HepG2 (cell line): ENCODE measurements around the gene SUPT6H. TPM values are rescaled to one million over a fixed set of nuclear protein-coding genes. Genes with fewer than 3 reads are reported as not detected.

Source experiments
- ATAD3A ChIP-seq: sonication (generic); formaldehyde crosslinking; IDR thresholded peaks from 2 replicates; pipeline ENCODE4 v1.4.0; 2020; ENCODE audit warnings: missing genetic modification reagents
- CENPX ChIP-seq: sonication (generic); formaldehyde crosslinking; IDR thresholded peaks from 2 replicates; pipeline ENCODE4 v1.9.0; 2021; ENCODE audit warnings: mild to moderate bottlenecking, missing genetic modification reagents, moderate library complexity
- DR1 ChIP-seq: sonication (generic); formaldehyde crosslinking; IDR thresholded peaks from 2 replicates; pipeline ENCODE4 v1.8.0; 2021; ENCODE audit warnings: mild to moderate bottlenecking, missing genetic modification reagents, inconsistent platforms
- ETV6 ChIP-seq: sonication (generic); formaldehyde crosslinking; conservative IDR thresholded peaks from 2 replicates; pipeline ENCODE4 v1.4.0; 2020; ENCODE audit warnings: missing genetic modification reagents
- FOXK1 ChIP-seq: sonication (generic); formaldehyde crosslinking; IDR thresholded peaks from 2 replicates; pipeline ENCODE4 v1.4.0; 2020; ENCODE audit warnings: low read depth, missing genetic modification reagents, borderline replicate concordance
- GATAD2A ChIP-seq: IDR thresholded peaks from 2 replicates; pipeline ENCODE4 v1.6.1; 2016
- GTF3A ChIP-seq: sonication (generic); formaldehyde crosslinking; conservative IDR thresholded peaks from 2 replicates; pipeline ENCODE4 v1.4.0; 2020; ENCODE audit warnings: mild to moderate bottlenecking, missing genetic modification reagents
- HDAC1 ChIP-seq: sonication (generic); formaldehyde crosslinking; IDR thresholded peaks from 2 replicates; pipeline ENCODE4 v1.5.1; 2020; ENCODE audit warnings: mild to moderate bottlenecking, missing genetic modification reagents
- HOXA5 ChIP-seq: sonication (generic); formaldehyde crosslinking; IDR thresholded peaks from 2 replicates; pipeline ENCODE4 v1.4.0; 2020; ENCODE audit warnings: missing genetic modification reagents
- IKZF1 ChIP-seq: fragments of 450-650 bp; IDR thresholded peaks from 2 replicates; pipeline ENCODE4 v1.7.1; 2016
- KDM6A ChIP-seq: IDR thresholded peaks from 2 replicates; pipeline ENCODE4 v1.6.1; 2016; ENCODE audit warnings: low read depth
- MIER2 ChIP-seq: IDR thresholded peaks from 2 replicates; pipeline ENCODE4 v1.6.1; 2016; ENCODE audit warnings: missing biosample characterization, missing genetic modification reagents
- NFE2L1 ChIP-seq: sonication (generic); formaldehyde crosslinking; IDR thresholded peaks from 2 replicates; pipeline ENCODE4 v1.4.0; 2020; ENCODE audit warnings: missing genetic modification reagents, mild to moderate bottlenecking, borderline replicate concordance
- SRF ChIP-seq: IDR thresholded peaks from 2 replicates; pipeline ENCODE4 v1.6.1; 2011; ENCODE audit warnings: mild to moderate bottlenecking, low read depth, low read length, moderate library complexity
- SYNCRIP ChIP-seq: fragments of 200-400 bp; formaldehyde crosslinking; IDR thresholded peaks from 2 replicates; pipeline ENCODE4 v1.6.1; 2018; ENCODE audit warnings: mild to moderate bottlenecking, low read depth, low read length; ENCODE audit not compliant: insufficient read depth
- ZHX2 ChIP-seq, 2 experiments: sonication (generic) in 1 of 2; formaldehyde crosslinking in 1 of 2; IDR thresholded peaks; 2 replicates each; pipeline versions ENCODE4 v1.6.1 to v1.9.0; 2014 to 2022; ENCODE audit warnings: antibody characterized with exemption in 1 of 2, borderline replicate concordance in 1 of 2, inconsistent platforms in 1 of 2, low read depth in 1 of 2, missing genetic modification reagents in 1 of 2
- ZNF263 ChIP-seq: sonication (generic); formaldehyde crosslinking; IDR thresholded peaks from 2 replicates; pipeline ENCODE4 v1.4.0; 2020; ENCODE audit warnings: missing genetic modification reagents
- ZNF510 ChIP-seq: sonication (generic); formaldehyde crosslinking; IDR thresholded peaks from 2 replicates; pipeline ENCODE4 v1.4.0; 2020; ENCODE audit warnings: low read depth, mild to moderate bottlenecking, missing genetic modification reagents
- ZNF878 ChIP-seq: sonication (generic); formaldehyde crosslinking; IDR thresholded peaks from 2 replicates; pipeline ENCODE4 v1.8.1; 2023; ENCODE audit warnings: mild to moderate bottlenecking, missing genetic modification reagents, moderate library complexity
- polyA plus RNA-seq, 8 experiments: library from polyadenylated mRNA; depleted of rRNA in 3 of 8; stranded (reverse) in 7 of 8; unstranded in 1 of 8; fragments of >200 nt; fragmentation: Illumina TruSeq in 4 of 8; extraction: Trizol in 4 of 8; gene quantifications; 2 replicates each; pipeline versions ENCODE4 v1.2.1 to v1.2.3, GENCODE V29; 2011 to 2016; ENCODE audit warnings: low read depth in 4 of 8, missing spikeins in 1 of 8, mixed read lengths in 1 of 8; ENCODE audit not compliant: insufficient read depth in 1 of 8
- total RNA-seq, 5 experiments: library from RNA; depleted of rRNA; stranded (reverse); fragments of >200 nt; fragmentation: Illumina TruSeq; extraction: Trizol; gene quantifications; 2 replicates each; pipeline ENCODE4 v1.2.3, GENCODE V29; 2016; ENCODE audit warnings: low read depth in 1 of 5
- TF ChIP-seq, protein P1 (sequence below): sonication (generic); formaldehyde crosslinking; IDR thresholded peaks from 2 replicates; pipeline ENCODE4 v1.5.0; 2020; ENCODE audit warnings: mild to moderate bottlenecking, missing genetic modification reagents, moderate library complexity
- TF ChIP-seq, protein P2 (sequence below): sonication (generic); IDR thresholded peaks from 2 replicates; pipeline ENCODE4 v1.6.1; 2016; ENCODE audit warnings: low read depth, borderline replicate concordance
- TF ChIP-seq, protein P3 (sequence below): IDR thresholded peaks from 2 replicates; pipeline ENCODE4 v1.6.1; 2016; ENCODE audit warnings: missing genetic modification reagents, missing compliant biosample characterization

SUPT6H gene
- total and polyA plus RNA-seq, 2 of the 13 experiments (the other 11 are each of a cell fraction or from before 2014, with no cell fraction given): 32.7 to 39.9 TPM

DNA sequence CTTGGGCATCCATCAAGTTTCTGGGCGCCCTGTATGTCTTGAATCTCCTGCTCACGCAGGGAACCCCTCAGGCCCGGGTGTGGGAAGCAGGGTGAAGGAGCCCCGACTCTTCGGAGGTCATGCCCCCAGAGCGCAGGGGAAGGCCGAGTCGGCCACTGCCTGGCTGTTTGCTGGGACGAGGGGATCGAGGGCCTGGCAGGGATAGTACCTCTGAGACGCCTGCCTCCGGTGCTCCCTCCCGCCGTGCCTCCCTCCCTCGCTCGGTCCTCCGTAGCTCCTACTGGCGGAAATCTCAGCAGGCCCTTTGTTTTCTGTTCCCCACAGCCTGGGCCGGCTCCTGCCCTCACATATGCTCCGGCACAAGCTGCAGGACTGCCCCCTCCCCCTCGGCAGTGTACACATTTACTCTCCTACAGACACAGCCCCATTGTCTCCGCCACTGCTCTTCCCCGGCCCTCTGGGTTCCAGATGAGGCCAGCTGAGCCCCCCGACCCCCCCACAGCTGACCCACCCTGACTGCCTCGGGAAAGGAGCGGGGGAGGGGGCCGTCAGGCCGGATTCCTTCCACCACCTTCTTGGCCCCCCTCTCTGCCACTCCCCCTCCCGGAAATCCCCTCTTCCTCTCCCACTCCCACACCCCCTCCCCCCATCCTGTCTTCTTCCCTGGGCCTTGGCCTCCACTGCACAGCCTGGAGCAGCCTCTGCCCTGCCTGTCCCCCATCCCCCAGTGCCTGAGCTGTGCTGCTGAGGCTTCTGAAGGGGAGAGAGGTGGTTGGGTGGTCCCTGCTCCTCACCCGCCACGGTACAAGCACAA lies 83.2 kb downstream of the SUPT6H start (continued):
- TF ChIP-seq CENPX (no peak), ZHX2 (IDR thresholded peaks at IDR 0.05; ENCODE audit: low read depth) (no peak), ZHX2 (CRISPR knock-in tag; IDR thresholded peaks at IDR 0.05; ENCODE audit: borderline replicate concordance) (no peak), MIER2 (no peak), ETV6 (CRISPR knock-in tag) (no peak), DR1 (CRISPR knock-in tag) (peak; percentile 58; the same call in 1 of the 2 replicates), SYNCRIP (no peak), SRF (no peak), HDAC1 (CRISPR knock-in tag) (no peak), IKZF1 (no peak), NFE2L1 (CRISPR knock-in tag) (no peak), ZNF878 (CRISPR knock-in tag) (no peak), HOXA5 (CRISPR knock-in tag) (0 out of 2 replicates have a peak, but pooled peaks have one; percentile 59), ZNF263 (CRISPR knock-in tag) (peak; percentile 98), FOXK1 (CRISPR knock-in tag) (peak; percentile 39; the same call in 1 of the 2 replicates), GATAD2A (0 out of 2 replicates have a peak, but pooled peaks have one; percentile 43), GTF3A (no peak), ZNF510 (CRISPR knock-in tag) (no peak), KDM6A (CRISPR knock-in tag) (no peak), ATAD3A (no peak)
- TF ChIP-seq, protein P1, sequence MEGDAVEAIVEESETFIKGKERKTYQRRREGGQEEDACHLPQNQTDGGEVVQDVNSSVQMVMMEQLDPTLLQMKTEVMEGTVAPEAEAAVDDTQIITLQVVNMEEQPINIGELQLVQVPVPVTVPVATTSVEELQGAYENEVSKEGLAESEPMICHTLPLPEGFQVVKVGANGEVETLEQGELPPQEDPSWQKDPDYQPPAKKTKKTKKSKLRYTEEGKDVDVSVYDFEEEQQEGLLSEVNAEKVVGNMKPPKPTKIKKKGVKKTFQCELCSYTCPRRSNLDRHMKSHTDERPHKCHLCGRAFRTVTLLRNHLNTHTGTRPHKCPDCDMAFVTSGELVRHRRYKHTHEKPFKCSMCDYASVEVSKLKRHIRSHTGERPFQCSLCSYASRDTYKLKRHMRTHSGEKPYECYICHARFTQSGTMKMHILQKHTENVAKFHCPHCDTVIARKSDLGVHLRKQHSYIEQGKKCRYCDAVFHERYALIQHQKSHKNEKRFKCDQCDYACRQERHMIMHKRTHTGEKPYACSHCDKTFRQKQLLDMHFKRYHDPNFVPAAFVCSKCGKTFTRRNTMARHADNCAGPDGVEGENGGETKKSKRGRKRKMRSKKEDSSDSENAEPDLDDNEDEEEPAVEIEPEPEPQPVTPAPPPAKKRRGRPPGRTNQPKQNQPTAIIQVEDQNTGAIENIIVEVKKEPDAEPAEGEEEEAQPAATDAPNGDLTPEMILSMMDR (CRISPR knock-in tag): peak; percentile 11; the same call in 1 of the 2 replicates
- TF ChIP-seq, protein P2, sequence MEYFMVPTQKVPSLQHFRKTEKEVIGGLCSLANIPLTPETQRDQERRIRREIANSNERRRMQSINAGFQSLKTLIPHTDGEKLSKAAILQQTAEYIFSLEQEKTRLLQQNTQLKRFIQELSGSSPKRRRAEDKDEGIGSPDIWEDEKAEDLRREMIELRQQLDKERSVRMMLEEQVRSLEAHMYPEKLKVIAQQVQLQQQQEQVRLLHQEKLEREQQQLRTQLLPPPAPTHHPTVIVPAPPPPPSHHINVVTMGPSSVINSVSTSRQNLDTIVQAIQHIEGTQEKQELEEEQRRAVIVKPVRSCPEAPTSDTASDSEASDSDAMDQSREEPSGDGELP: peak; percentile 97
- TF ChIP-seq, protein P3, sequence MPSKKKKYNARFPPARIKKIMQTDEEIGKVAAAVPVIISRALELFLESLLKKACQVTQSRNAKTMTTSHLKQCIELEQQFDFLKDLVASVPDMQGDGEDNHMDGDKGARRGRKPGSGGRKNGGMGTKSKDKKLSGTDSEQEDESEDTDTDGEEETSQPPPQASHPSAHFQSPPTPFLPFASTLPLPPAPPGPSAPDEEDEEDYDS (CRISPR knock-in tag): peak; percentile 59
